Lower leg skin (tissue), 4 donors: Measurements from ENCODE around the gene TACR2. TPM values are rescaled to one million over a fixed set of nuclear protein-coding genes. Genes with fewer than 3 reads are reported as not detected.

Experiments
- DNase-seq, 2 donors: peaks; one replicate each; pipeline ENCODE4 v3.0.0-alpha.2; 2019; ENCODE audit warnings: low spot score in 2 of 2
- H3K4me3 ChIP-seq: fragments of 200-600 bp; sonication (generic); 2 replicates; pipeline ENCODE4 v1.5.1; 2017; ENCODE audit warnings: mild to moderate bottlenecking, low read depth; ENCODE audit not compliant: poor library complexity, severe bottlenecking
- POLR2A ChIP-seq, 2 donors: fragments of 450-650 bp; IDR thresholded peaks; one replicate each; pipeline ENCODE4 v1.6.1; 2016 to 2017; ENCODE audit warnings: antibody characterized with exemption in 2 of 2, mild to moderate bottlenecking in 1 of 2, moderate library complexity in 1 of 2
- WGBS, 2 donors: methylation state at CpG; one replicate each; pipeline ENCODE4 v1.1.5; 2018; 5-methylcytosine and 5-hydroxymethylcytosine counted together
- intact Hi-C: fragments of 100-400 bp; cut with DNase I; formaldehyde crosslinking; loops from one replicate; pipeline ENCODE4 v1.15.0; 2023; ENCODE audit warnings: low total_unique reads
- total RNA-seq, 4 donors: library from RNA; depleted of rRNA; stranded (reverse); fragments of >200 nt; gene quantifications; one replicate each; pipeline ENCODE4 v1.1.0, GENCODE V29; 2016
- TF ChIP-seq, protein P1 (sequence below), 3 donors: fragments of 450-650 bp; IDR thresholded peaks; one replicate each; pipeline ENCODE4 v1.5.1; 2016; ENCODE audit warnings: antibody characterized with exemption in 3 of 3, mild to moderate bottlenecking in 3 of 3, moderate library complexity in 2 of 3

The TACR2 gene
- total RNA-seq, 4 donors from 2014 or later, result 0.29 to 1.8 (median 1.7) TPM; not detected in 1

DNA sequence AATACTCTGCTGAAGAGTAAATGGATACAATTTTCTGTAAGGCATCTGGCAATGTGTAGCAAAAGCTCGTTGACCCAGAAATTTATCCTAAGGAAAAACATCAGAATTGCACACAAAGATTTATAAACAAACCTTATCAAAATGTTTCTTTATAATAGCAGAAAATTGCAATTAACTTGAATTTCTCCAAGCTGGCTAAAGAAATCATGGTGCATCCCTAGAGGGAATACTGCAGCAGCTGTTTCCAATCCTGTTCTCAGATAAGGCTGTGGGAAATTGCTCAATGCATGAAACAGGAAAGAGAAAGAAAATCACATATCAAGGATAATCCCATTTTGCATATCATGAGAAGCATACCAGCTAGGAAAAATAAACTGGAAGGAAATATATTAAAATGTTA lies 18.7 kb downstream of the TACR2 start:
- 70 to 83% methylated on average over 1 of the region's 1 CpG for WGBS, 2 donors
- TF ChIP-seq, protein P1, sequence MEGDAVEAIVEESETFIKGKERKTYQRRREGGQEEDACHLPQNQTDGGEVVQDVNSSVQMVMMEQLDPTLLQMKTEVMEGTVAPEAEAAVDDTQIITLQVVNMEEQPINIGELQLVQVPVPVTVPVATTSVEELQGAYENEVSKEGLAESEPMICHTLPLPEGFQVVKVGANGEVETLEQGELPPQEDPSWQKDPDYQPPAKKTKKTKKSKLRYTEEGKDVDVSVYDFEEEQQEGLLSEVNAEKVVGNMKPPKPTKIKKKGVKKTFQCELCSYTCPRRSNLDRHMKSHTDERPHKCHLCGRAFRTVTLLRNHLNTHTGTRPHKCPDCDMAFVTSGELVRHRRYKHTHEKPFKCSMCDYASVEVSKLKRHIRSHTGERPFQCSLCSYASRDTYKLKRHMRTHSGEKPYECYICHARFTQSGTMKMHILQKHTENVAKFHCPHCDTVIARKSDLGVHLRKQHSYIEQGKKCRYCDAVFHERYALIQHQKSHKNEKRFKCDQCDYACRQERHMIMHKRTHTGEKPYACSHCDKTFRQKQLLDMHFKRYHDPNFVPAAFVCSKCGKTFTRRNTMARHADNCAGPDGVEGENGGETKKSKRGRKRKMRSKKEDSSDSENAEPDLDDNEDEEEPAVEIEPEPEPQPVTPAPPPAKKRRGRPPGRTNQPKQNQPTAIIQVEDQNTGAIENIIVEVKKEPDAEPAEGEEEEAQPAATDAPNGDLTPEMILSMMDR (IDR thresholded peaks at IDR 0.05), result no peak
- TF ChIP-seq POLR2A (IDR thresholded peaks at IDR 0.05), result no peak
- no peak overlapping the region for H3K4me3 ChIP-seq
- no peak for DNase-seq
- intact Hi-C loops, result no loop called here

DNA sequence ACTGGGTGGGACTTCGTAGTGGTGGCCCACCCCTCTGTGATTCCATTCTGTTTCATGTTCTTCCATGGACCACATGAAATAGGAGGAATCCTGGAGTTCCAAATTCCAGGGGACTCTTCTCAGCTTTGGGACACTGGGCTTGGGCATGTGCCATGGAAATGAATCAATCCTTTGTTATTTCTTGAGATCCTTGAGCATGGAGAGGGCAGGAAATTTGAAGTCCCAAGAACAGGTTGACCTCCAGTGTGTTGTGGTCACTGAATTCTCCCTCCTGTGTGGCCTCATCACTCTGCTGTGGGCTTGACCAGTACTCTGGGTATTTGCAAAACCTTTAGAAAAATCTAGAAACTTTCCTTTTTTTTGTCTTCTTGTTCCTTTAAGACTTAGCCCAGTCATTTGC lies 22.7 kb downstream of the TACR2 start:
- 74 to 86% methylated on average over 1 of the region's 1 CpG for WGBS, 2 donors
- no peak for TF ChIP-seq POLR2A (IDR thresholded peaks at IDR 0.05)
- TF ChIP-seq, protein P1 (IDR thresholded peaks at IDR 0.05), result no peak
- no peak for DNase-seq
- intact Hi-C loops, result loop anchor here (5.0 kb wide), 1 partner anchor 157 kb away; no protein-coding TSS in a partner anchor
- H3K4me3 ChIP-seq, result no peak overlapping the region

- WGBS, 2 donors, result 10 to 12% methylated on average over 7 of the region's 7 CpGs
- TF ChIP-seq POLR2A (IDR thresholded peaks at IDR 0.05), result no peak
- TF ChIP-seq, protein P1 (IDR thresholded peaks at IDR 0.05), result peak in 1 of 3 donors; percentile 94
- peak; percentile 90 to 97 for DNase-seq
- intact Hi-C loops, result loop anchor here (5.0 kb wide), 1 partner anchor 155 kb away; no protein-coding TSS in a partner anchor
- no peak overlapping the region for H3K4me3 ChIP-seq
These were observed 24.2 kb downstream of the TACR2 start for GRCh38 chr10:69392481-69393000.

DNA sequence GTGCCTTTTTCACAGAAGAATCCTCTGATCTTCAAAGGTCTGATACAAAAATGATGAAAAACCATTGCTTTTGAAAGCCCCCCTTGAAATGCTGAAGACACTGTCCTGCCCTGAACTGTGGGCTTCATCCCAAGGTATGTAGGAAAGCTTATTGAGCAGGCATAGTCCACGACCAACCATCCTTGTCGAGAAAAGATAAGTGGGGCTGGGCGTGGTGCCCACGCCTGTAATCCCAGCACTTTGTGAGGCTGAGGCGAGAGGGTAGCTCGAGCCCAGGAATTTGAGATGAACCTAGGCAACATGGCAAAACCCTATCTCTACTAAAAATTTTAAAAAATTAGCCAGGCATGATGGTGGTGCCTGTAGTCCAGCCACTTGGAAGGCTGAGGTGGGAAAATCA lies 25.6 kb downstream of the TACR2 start:
- TF ChIP-seq, protein P1 (IDR thresholded peaks at IDR 0.05), result no peak
- TF ChIP-seq POLR2A (IDR thresholded peaks at IDR 0.05), result no peak
- no peak for DNase-seq
- H3K4me3 ChIP-seq, result no peak overlapping the region
- intact Hi-C loops, result loop anchor here (5.0 kb wide), 1 partner anchor 154 kb away; no protein-coding TSS in a partner anchor
- WGBS, 2 donors, result 77 to 85% methylated on average over 6 of the region's 6 CpGs

GRCh38 chr10:69389827-69390490 lies 26.8 kb downstream of the TACR2 start:
- WGBS, 2 donors, result 38 to 55% methylated on average over 7 to 8 of the region's 8 CpGs
- TF ChIP-seq POLR2A (IDR thresholded peaks at IDR 0.05), result no peak
- TF ChIP-seq, protein P1 (IDR thresholded peaks at IDR 0.05), result no peak
- H3K4me3 ChIP-seq, result no peak overlapping the region
- intact Hi-C loops, result loop anchor here (2.0 to 5.0 kb wide), 2 partner anchors 71 to 153 kb away; no protein-coding TSS in a partner anchor
- DNase-seq, result no peak
